NCI-H1694 treated with DMSO at 0.1 percent for 48 hours (cell line): Measurements from ENCODE around the gene MYO1F.
"Not testable (repeated sequence)": the region's sequence is repeated elsewhere in the genome, so short reads cannot be mapped to it uniquely, and the experiment has no call there.

Source experiments
- DNase-seq: peaks from one replicate; lab custom pipeline; 2025; lab: John Stamatoyannopoulos, UW

Gene MYO1F

GRCh38 chr19:8517551-8518442 lies 59.4 kb downstream of the MYO1F start:
- no peak for DNase-seq

- no peak for DNase-seq
These were observed 61.9 kb downstream of the MYO1F start for GRCh38 chr19:8515317-8515716.

- not testable (repeated sequence) for DNase-seq
These were observed 62.7 kb downstream of the MYO1F start for GRCh38 chr19:8514505-8515009.

- DNase-seq = peak; percentile 80
These were observed 63.3 kb downstream of the MYO1F start, which contains the start of gene ZNF414 for GRCh38 chr19:8513687-8514504. Gene ZNF414, minus strand, starts transcription at chr19:8514167. Its CDS starts 121 bp downstream, at chr19:8514046.

GRCh38 chr19:8513036-8513686 lies 64.1 kb downstream of the MYO1F start:
- DNase-seq = no peak

GRCh38 chr19:8512115-8512967 lies 64.9 kb downstream of the MYO1F start:
- DNase-seq = no peak

- DNase-seq = no peak
These were observed 65.6 kb downstream of the MYO1F start for GRCh38 chr19:8511573-8512101.

GRCh38 chr19:8510589-8511115 lies 66.6 kb downstream of the MYO1F start:
- no peak for DNase-seq

GRCh38 chr19:8506402-8506957 lies 70.8 kb downstream of the MYO1F start:
- DNase-seq = no peak

- peak; percentile 58 for DNase-seq
These were observed 71.4 kb downstream of the MYO1F start for GRCh38 chr19:8505680-8506401.

GRCh38 chr19:8504919-8505318 lies 72.3 kb downstream of the MYO1F start:
- no peak for DNase-seq

GRCh38 chr19:8504171-8504570 lies 73.1 kb downstream of the MYO1F start:
- no peak for DNase-seq

GRCh38 chr19:8503510-8503909 lies 73.7 kb downstream of the MYO1F start:
- no peak for DNase-seq

- DNase-seq = no peak
These were observed 75.3 kb downstream of the MYO1F start for GRCh38 chr19:8501981-8502380.

- no peak for DNase-seq
These were observed 75.7 kb downstream of the MYO1F start for GRCh38 chr19:8501516-8501915.

GRCh38 chr19:8500158-8500557 lies 77.1 kb downstream of the MYO1F start:
- DNase-seq = no peak

- no peak for DNase-seq
These were observed 78.0 kb downstream of the MYO1F start for GRCh38 chr19:8499048-8499833.

GRCh38 chr19:8498295-8498694 lies 78.9 kb downstream of the MYO1F start:
- DNase-seq = no peak

- DNase-seq = no peak
These were observed 83.1 kb downstream of the MYO1F start for GRCh38 chr19:8494158-8494557.
